H7 (cell line): Measurements from ENCODE around the gene EPC2. TPM values are rescaled to one million over a fixed set of nuclear protein-coding genes. Genes with fewer than 3 reads are reported as not detected.

Experiments
- DNase-seq: peaks from one replicate; pipeline ENCODE4 v3.0.0; 2012
- H3K27me3 ChIP-seq: 2 replicates; pipeline ENCODE4 v1.6.0; 2011; ENCODE audit warnings: mild to moderate bottlenecking, low read length; ENCODE audit not compliant: control insufficient read depth, insufficient read depth
- H3K36me3 ChIP-seq: replicated peaks from 2 replicates; pipeline ENCODE4 v1.5.1; 2011; ENCODE audit warnings: low read length; ENCODE audit not compliant: control insufficient read depth, insufficient read depth
- H3K4me3 ChIP-seq: 2 replicates; pipeline ENCODE4 v1.5.1; 2011; ENCODE audit warnings: low read depth, mild to moderate bottlenecking, control low read depth, low read length, moderate library complexity; ENCODE audit not compliant: insufficient read depth
- total RNA-seq: library from RNA; depleted of rRNA; stranded (reverse); fragments of >200 nt; shearing (Covaris generic); gene quantifications from 2 replicates; pipeline ENCODE4 v1.2.3, GENCODE V29; 2014; rRNA removed

EPC2 gene
- total RNA-seq, result 9.5 and 15.6 TPM in 2 replicates

- peak; percentile 94 for DNase-seq
- no peaks in the 10 kb centered on the region for H3K27me3 ChIP-seq
- H3K36me3 ChIP-seq, result no peaks in the 10 kb centered on the region
- peak within 1 kb of the TSS; percentile 70 for H3K4me3 ChIP-seq
These were observed at the start of gene EPC2 for GRCh38 chr2:148643998-148644882. Gene EPC2, plus strand, starts transcription at chr2:148644751. Its CDS starts 267 bp downstream, at chr2:148645018.

- no peaks in the 10 kb centered on the region for H3K27me3 ChIP-seq
- no peak overlapping the region for H3K4me3 ChIP-seq
- no peak for DNase-seq
- no peaks in the 10 kb centered on the region for H3K36me3 ChIP-seq
These were observed 48.5 kb upstream of the EPC2 start for GRCh38 chr2:148596018-148596417.

- no peak for DNase-seq
- H3K27me3 ChIP-seq, result no peaks in the 10 kb centered on the region
- H3K36me3 ChIP-seq, result no peaks in the 10 kb centered on the region
- H3K4me3 ChIP-seq, result no peak overlapping the region
These were observed 45.2 kb upstream of the EPC2 start for GRCh38 chr2:148599109-148599991.

- Histone ChIP-seq H3K27me3 (no peaks in the 10 kb centered on the region), H3K36me3 (no peaks in the 10 kb centered on the region), H3K4me3 (no peak overlapping the region)
- DNase-seq, result no peak
These were observed 41.5 kb upstream of the EPC2 start for GRCh38 chr2:148602885-148603561.

- DNase-seq, result no peak
- no peaks in the 10 kb centered on the region for H3K36me3 ChIP-seq
- no peaks in the 10 kb centered on the region for H3K27me3 ChIP-seq
- H3K4me3 ChIP-seq, result no peak overlapping the region
These were observed 41.0 kb upstream of the EPC2 start for GRCh38 chr2:148603562-148603920.

GRCh38 chr2:148604927-148605326 lies 39.6 kb upstream of the EPC2 start:
- Histone ChIP-seq H3K4me3 (no peak overlapping the region), H3K36me3 (no peaks in the 10 kb centered on the region)
- no peak for DNase-seq

GRCh38 chr2:148607566-148607965 lies 37.0 kb upstream of the EPC2 start:
- no peak for DNase-seq
- no peaks in the 10 kb centered on the region for H3K27me3 ChIP-seq
- no peaks in the 10 kb centered on the region for H3K36me3 ChIP-seq
- no peak overlapping the region for H3K4me3 ChIP-seq

More at GRCh38 chr2:148604927-148605326, 39.6 kb upstream of the EPC2 start:
- H3K27me3 ChIP-seq, result no peaks in the 10 kb centered on the region

GRCh38 chr2:148613231-148614013 lies 31.1 kb upstream of the EPC2 start:
- H3K36me3 ChIP-seq, result no peaks in the 10 kb centered on the region
- no peaks in the 10 kb centered on the region for H3K27me3 ChIP-seq
- H3K4me3 ChIP-seq, result no peak overlapping the region
- DNase-seq, result no peak

- no peak overlapping the region for H3K4me3 ChIP-seq
- no peaks in the 10 kb centered on the region for H3K36me3 ChIP-seq
- DNase-seq, result no peak
- no peaks in the 10 kb centered on the region for H3K27me3 ChIP-seq
These were observed 30.6 kb upstream of the EPC2 start for GRCh38 chr2:148614014-148614321.

GRCh38 chr2:148614322-148615049 lies 30.1 kb upstream of the EPC2 start:
- H3K4me3 ChIP-seq, result no peak overlapping the region

GRCh38 chr2:148615381-148615841 lies 29.1 kb upstream of the EPC2 start:
- H3K27me3 ChIP-seq, result no peaks in the 10 kb centered on the region
- no peaks in the 10 kb centered on the region for H3K36me3 ChIP-seq
- DNase-seq, result no peak
- H3K4me3 ChIP-seq, result no peak overlapping the region

More at GRCh38 chr2:148614322-148615049, 30.1 kb upstream of the EPC2 start:
- H3K36me3 ChIP-seq, result no peaks in the 10 kb centered on the region
- no peaks in the 10 kb centered on the region for H3K27me3 ChIP-seq
- no peak for DNase-seq

- Histone ChIP-seq H3K27me3 (no peaks in the 10 kb centered on the region), H3K4me3 (no peak overlapping the region), H3K36me3 (no peaks in the 10 kb centered on the region)
- DNase-seq, result no peak
These were observed 27.9 kb upstream of the EPC2 start for GRCh38 chr2:148616662-148617061.

- Histone ChIP-seq H3K36me3 (no peaks in the 10 kb centered on the region), H3K27me3 (no peaks in the 10 kb centered on the region), H3K4me3 (no peak overlapping the region)
- DNase-seq, result no peak
These were observed 27.3 kb upstream of the EPC2 start for GRCh38 chr2:148617219-148617618.
